ENCODE measurements around the gene FXR2. TPM values are rescaled to one million over a fixed set of nuclear protein-coding genes. Genes with fewer than 3 reads are reported as not detected.

The FXR2 gene
- total and polyA plus RNA-seq, 9 of the 15 experiments (the other 6 are each of a cell fraction or from before 2014, with no cell fraction given) = 2.0 to 49.3 (median 24.5) TPM

GRCh38 chr17:7656958-7657609 lies 42.4 kb upstream of the FXR2 start (continued):
- TF ChIP-seq CUX1 (CRISPR knock-in tag; IDR thresholded peaks at IDR 0.05) (no peak), ZNF449 (CRISPR knock-in tag; IDR thresholded peaks at IDR 0.05) (no peak), SAP30 (IDR thresholded peaks at IDR 0.05; ENCODE audit: borderline replicate concordance, insufficient read depth, low read depth, low read length, poor library complexity, severe bottlenecking) (no peak), PPARD (CRISPR knock-in tag; IDR thresholded peaks at IDR 0.05) (no peak), TARDBP (IDR thresholded peaks at IDR 0.05) (no peak), MAX (CRISPR knock-in tag; IDR thresholded peaks at IDR 0.05) (no peak), ZNF778 (CRISPR knock-in tag; IDR thresholded peaks at IDR 0.05) (no peak), ZNF431 (CRISPR knock-in tag; IDR thresholded peaks at IDR 0.05) (no peak)

Measured in K562 (cell line).